ENCODE data around the gene TOM1L1. TPM values are rescaled to one million over a fixed set of nuclear protein-coding genes. Genes with fewer than 3 reads are reported as not detected.

TOM1L1 gene
- total RNA-seq, 1 experiment from 2014 or later, result 29.9 TPM

DNA sequence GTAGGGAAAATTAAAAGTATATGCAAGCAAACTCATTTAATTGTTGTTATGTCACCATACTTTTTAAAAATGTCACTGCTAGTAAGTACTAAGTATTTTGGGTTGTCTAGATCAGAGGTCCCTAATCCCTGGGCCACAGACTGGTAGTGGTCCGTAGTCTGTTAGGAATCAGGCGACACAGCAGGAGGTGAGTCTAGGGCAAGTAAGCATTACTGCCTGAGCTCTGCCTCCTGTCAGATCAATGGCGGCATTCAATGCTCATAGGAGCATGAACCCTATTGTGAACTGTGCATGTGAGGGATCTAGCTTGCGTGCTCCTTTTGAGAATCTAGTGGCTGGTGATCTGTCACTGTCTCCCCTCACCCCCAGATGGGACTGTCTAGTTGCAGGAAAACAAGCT is 89.5 kb downstream of the TOM1L1 start:
- no peak for DNase-seq (ENCODE audit: low read depth)

DNA sequence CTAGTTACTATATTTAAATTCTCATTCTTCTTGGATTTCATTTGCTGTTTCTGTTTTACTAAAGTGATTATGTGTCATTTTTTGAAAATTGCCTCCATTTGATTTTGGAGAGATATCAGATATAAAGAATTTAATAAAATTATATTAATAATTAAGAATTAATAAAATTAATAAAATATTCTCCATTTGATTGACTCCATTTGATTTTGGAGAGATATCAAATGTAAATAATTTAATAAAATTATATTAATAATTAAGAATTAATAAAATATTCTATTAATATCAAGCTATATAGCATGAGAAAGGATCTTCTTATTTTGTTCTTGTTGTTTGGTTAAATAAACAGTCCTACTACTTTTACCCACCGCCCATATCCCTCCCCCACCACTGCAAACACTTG is 90.9 kb downstream of the TOM1L1 start:
- DNase-seq (ENCODE audit: low read depth), result no peak

DNA sequence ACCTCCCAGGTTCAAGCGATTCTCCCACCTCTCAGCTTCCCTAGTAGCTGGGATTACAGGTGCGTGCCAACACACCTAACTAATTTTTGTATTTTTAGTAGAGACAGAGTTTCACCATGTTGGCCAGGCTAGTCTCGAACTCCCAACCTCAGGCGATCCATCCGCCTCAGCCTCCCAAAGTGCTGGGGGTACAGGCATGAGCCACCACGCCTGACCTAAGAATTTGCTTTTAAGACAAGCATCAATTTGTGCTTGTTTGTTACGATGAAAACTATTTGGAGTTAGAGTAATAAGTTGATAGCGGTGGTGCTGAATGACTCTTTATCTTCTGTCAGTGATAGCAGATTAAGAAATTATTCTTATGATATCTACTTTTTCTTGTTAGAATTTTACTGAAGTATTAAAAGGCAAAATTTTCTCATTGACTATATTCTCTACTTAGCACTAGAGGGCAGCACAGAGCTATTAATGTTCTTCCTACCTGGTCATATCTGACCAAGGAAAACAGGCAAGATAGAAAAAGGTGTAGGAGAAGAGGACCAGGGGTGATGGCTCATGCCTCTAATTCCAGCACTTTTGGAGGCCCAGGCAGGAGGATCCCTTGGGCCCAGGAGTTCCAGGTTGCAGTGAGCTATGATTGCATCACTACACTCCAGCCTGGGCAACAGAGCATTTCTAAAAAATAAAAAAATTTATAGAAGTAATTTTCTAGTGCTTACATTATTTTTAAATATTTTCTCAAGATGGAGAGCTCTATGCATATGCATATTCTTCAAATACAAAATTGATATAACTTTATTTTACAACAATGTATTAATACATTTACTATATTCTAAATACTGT is 92.4 kb downstream of the TOM1L1 start:
- DNase-seq (ENCODE audit: low read depth), result peak; percentile 38

DNA sequence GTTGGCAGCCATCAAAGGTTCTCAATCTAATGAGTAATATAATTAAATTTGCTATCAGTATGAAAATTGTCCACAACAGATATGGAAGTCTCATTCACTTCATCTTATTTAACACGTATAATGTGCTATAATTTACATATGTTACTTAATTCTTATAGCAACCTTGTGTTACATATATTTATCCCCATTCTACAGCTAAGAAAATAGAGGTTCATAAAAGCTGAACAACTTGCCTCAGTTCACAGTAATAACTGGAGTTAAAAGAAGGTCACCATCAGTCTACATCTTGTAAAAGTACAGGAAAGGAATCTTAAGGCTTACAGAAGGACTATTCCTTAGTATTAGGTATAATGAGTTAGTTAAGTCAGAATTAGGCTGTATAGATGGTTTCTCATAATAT is 95.8 kb downstream of the TOM1L1 start:
- DNase-seq (ENCODE audit: low read depth), result no peak

DNA sequence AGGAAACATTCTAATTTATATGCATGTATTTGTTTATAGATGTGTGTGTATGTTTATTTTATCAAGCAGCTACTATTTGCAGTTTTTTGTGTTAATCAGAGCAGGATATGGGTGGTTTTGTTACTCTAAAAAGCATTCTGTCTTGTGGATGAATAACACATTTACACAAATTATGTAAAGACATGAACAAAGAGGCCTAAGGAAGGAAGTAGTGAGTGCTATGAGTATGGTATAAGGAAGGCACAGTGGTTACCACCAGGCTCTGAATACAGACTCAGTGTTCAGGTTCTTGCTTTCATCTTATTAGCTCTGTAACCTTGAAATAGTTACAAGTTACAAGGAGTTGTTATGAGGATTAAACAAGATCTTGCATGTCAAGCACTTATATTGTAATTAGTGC is 101.8 kb downstream of the TOM1L1 start:
- DNase-seq (ENCODE audit: low read depth), result no peak

DNA sequence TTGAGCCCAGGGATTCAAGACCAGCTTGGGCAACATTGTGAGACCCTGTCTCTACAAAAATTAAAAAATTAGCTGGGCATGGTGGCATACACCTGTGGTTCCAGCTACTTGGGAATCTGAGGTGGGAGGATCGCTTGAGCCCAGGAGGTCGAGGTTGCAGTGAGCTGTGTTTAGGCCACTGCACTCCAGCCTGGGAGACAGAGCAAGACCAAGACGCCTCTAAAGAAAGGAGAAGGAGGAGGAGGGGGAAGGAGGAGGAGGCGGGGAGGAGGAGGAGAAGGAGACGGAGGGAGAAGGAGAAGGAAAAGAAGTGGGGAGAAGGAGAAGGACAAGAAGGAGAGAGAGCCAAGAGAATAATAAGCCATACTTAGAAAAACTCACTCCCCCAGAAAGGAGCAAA is 103.8 kb downstream of the TOM1L1 start:
- no peak for DNase-seq (ENCODE audit: low read depth)

DNA sequence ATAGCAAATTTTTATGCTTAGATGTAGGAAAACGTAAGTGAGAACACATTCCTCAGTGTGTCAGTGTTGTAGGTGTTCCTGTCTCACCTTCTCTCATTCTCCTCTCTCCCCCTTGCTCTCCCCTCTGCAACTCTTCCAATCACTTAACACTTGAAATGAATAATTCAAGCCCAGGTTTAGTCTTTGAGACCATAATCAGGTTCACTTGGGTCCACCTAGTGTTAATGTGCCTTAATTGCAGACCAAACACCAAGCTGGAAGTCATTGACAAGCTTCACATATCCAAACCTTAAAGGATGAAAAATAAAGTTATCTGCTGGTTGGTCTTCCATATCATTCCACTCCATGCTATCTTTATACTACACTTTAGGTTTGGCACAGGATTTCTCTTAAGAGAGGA is 104.9 kb downstream of the TOM1L1 start:
- peak; percentile 19 for DNase-seq (ENCODE audit: low read depth)

Other genes with a start within 250 kb of the TOM1L1 start
- 82.6 and 105 TPM in 2 replicates for gene COX11, start 67.8 kb downstream of the TOM1L1 start, total RNA-seq (2014; rRNA removed)
- gene STXBP4, start 67.9 kb downstream of the TOM1L1 start, total RNA-seq (2014; rRNA removed), result 27.6 and 41.4 TPM in 2 replicates

All from LHCN-M2 (cell line).